ENCODE results near the gene TMEM63B.

Gene TMEM63B

DNA sequence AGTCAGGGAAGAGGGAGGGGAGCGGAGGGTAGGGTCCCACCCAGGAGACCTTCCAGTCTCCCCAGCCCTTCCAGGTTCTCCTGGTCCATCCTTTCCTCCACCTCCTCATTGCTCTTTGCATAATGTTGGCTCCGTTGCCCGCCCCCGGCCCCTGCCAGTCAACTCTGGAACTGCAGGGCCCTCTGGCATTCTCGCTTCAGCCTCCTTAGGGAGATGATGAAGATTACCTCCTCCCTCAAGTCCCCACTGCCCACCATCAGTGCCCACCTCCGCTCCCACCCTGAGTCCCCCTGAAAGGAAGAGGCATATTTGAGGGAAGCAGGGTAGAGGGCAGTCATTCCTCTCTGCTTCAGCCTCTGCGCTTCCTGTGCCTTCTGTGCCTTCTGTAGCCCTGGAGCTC is 8.5 kb downstream of the TMEM63B start:
- H4K91ac ChIP-seq (ENCODE audit: low read depth, low read length, poor library complexity) = no peak overlapping the region
- peaks cover 3% of the 10 kb centered on the region for H3K79me1 ChIP-seq (ENCODE audit: low read depth, low read length)
- H2AK5ac ChIP-seq (ENCODE audit: low read depth, low read length) = no peak overlapping the region
- H4K8ac ChIP-seq (ENCODE audit: low read depth, low read length) = no peak overlapping the region
- no peak overlapping the region for H2AFZ ChIP-seq (ENCODE audit: low read length)
- H3K27ac ChIP-seq (replicated peaks; ENCODE audit: low read length) = no peak overlapping the region
- peaks cover 9 to 37% of the 10 kb centered on the region in 2 donors for H3K4me1 ChIP-seq (ENCODE audit: control insufficient read depth in 2 of 2, insufficient read depth in 1 of 2, low read depth in 1 of 2, low read length in 2 of 2)
- no peak overlapping the region for H3K9ac ChIP-seq (ENCODE audit: low read depth, low read length, poor library complexity)
- no peak overlapping the region for H2BK5ac ChIP-seq (ENCODE audit: low read length)
- H3K4me2 ChIP-seq (ENCODE audit: insufficient read depth, low read length, poor library complexity, severe bottlenecking) = no peak overlapping the region
- no CpG with 5 or more reads among the region's 7 CpGs for WGBS, 2 donors (ENCODE audit: extremely low coverage in 2 of 2, insufficient read length in 2 of 2, insufficient replicate concordance in 1 of 2)
- H2BK15ac ChIP-seq (ENCODE audit: low read length) = no peak overlapping the region
- no peaks in the 10 kb centered on the region for H3K27me3 ChIP-seq (ENCODE audit: control insufficient read depth in 3 of 3, insufficient read depth in 3 of 3, low read depth in 1 of 3, low read length in 3 of 3)
- H2BK12ac ChIP-seq (ENCODE audit: low read length) = no peak overlapping the region
- H3K4me3 ChIP-seq (ENCODE audit: low read length in 2 of 2) = no peak overlapping the region
- peaks cover 18 to 29% of the 10 kb centered on the region in 2 donors for H3K36me3 ChIP-seq (replicated peaks in 1 of 2; ENCODE audit: control insufficient read depth in 2 of 2, insufficient read depth in 2 of 2, low read length in 2 of 2)
- no peak for DNase-seq (ENCODE audit: low spot score)
- H2BK120ac ChIP-seq (ENCODE audit: low read depth, low read length) = no peak overlapping the region
- no peak overlapping the region for H3K18ac ChIP-seq (ENCODE audit: low read length)
- peaks cover 0 to 2% of the 10 kb centered on the region in 2 donors for H3K9me3 ChIP-seq (replicated peaks in 1 of 2; ENCODE audit: control insufficient read depth in 2 of 2, insufficient read depth in 1 of 2, low read depth in 1 of 2, low read length in 2 of 2)
- no peak overlapping the region for H3K4ac ChIP-seq (ENCODE audit: low read length)
- no peak overlapping the region for H3K23ac ChIP-seq (ENCODE audit: low read depth, low read length, poor library complexity)
- no peak overlapping the region for H3K14ac ChIP-seq (ENCODE audit: low read length)

GRCh38 chr6:44138717-44139350 is 11.5 kb downstream of the TMEM63B start:
- no CpG with 5 or more reads among the region's 6 CpGs for WGBS, 2 donors (ENCODE audit: extremely low coverage in 2 of 2, insufficient read length in 2 of 2, insufficient replicate concordance in 1 of 2)
- peak overlapping the region; percentile 47 for H2AK5ac ChIP-seq (ENCODE audit: low read depth, low read length)
- peak overlapping the region; percentile 61 for H2BK15ac ChIP-seq (ENCODE audit: low read length)
- no peak overlapping the region for H3K4ac ChIP-seq (ENCODE audit: low read length)
- H2AFZ ChIP-seq (ENCODE audit: low read length) = no peak overlapping the region
- peaks cover 2 to 26% of the 10 kb centered on the region in 2 donors for H3K4me1 ChIP-seq (ENCODE audit: control insufficient read depth in 2 of 2, insufficient read depth in 1 of 2, low read depth in 1 of 2, low read length in 2 of 2)
- no peak for DNase-seq (ENCODE audit: low spot score)
- no peaks in the 10 kb centered on the region for H3K27me3 ChIP-seq (ENCODE audit: control insufficient read depth in 3 of 3, insufficient read depth in 3 of 3, low read depth in 1 of 3, low read length in 3 of 3)
- H3K4me3 ChIP-seq (ENCODE audit: low read length in 2 of 2) = no peak overlapping the region
- peak overlapping the region; percentile 39 for H3K23ac ChIP-seq (ENCODE audit: low read depth, low read length, poor library complexity)
- peak overlapping the region; percentile 89 for H3K9ac ChIP-seq (ENCODE audit: low read depth, low read length, poor library complexity)
- peaks cover 0 to 2% of the 10 kb centered on the region in 2 donors for H3K9me3 ChIP-seq (replicated peaks in 1 of 2; ENCODE audit: control insufficient read depth in 2 of 2, insufficient read depth in 1 of 2, low read depth in 1 of 2, low read length in 2 of 2)
- peak overlapping the region; percentile 95 for H3K18ac ChIP-seq (ENCODE audit: low read length)
- peak overlapping the region; percentile 62 for H2BK5ac ChIP-seq (ENCODE audit: low read length)
- H3K4me2 ChIP-seq (ENCODE audit: insufficient read depth, low read length, poor library complexity, severe bottlenecking) = no peak overlapping the region
- H3K14ac ChIP-seq (ENCODE audit: low read length) = peak overlapping the region; percentile 73
- H2BK120ac ChIP-seq (ENCODE audit: low read depth, low read length) = no peak overlapping the region
- H2BK12ac ChIP-seq (ENCODE audit: low read length) = no peak overlapping the region
- no peak overlapping the region for H4K91ac ChIP-seq (ENCODE audit: low read depth, low read length, poor library complexity)
- peak overlapping the region; percentile 67 for H3K27ac ChIP-seq (replicated peaks; ENCODE audit: low read length)
- H4K8ac ChIP-seq (ENCODE audit: low read depth, low read length) = no peak overlapping the region
- peaks cover 28 to 41% of the 10 kb centered on the region in 2 donors for H3K36me3 ChIP-seq (replicated peaks in 1 of 2; ENCODE audit: control insufficient read depth in 2 of 2, insufficient read depth in 2 of 2, low read length in 2 of 2)
- H3K79me1 ChIP-seq (ENCODE audit: low read depth, low read length) = peaks cover 5% of the 10 kb centered on the region

GRCh38 chr6:44139351-44139743 is 12.0 kb downstream of the TMEM63B start:
- H3K18ac ChIP-seq (ENCODE audit: low read length) = peak overlapping the region; percentile 66
- peaks cover 28 to 45% of the 10 kb centered on the region in 2 donors for H3K36me3 ChIP-seq (replicated peaks in 1 of 2; ENCODE audit: control insufficient read depth in 2 of 2, insufficient read depth in 2 of 2, low read length in 2 of 2)
- peak overlapping the region; percentile 44 for H3K23ac ChIP-seq (ENCODE audit: low read depth, low read length, poor library complexity)
- WGBS, 2 donors (ENCODE audit: extremely low coverage in 2 of 2, insufficient read length in 2 of 2, insufficient replicate concordance in 1 of 2) = no CpG with 5 or more reads among the region's 10 CpGs
- H2BK12ac ChIP-seq (ENCODE audit: low read length) = no peak overlapping the region
- peaks cover 5% of the 10 kb centered on the region for H3K79me1 ChIP-seq (ENCODE audit: low read depth, low read length)
- H2AFZ ChIP-seq (ENCODE audit: low read length) = no peak overlapping the region
- H4K91ac ChIP-seq (ENCODE audit: low read depth, low read length, poor library complexity) = no peak overlapping the region
- peak overlapping the region; percentile 63 for H3K9ac ChIP-seq (ENCODE audit: low read depth, low read length, poor library complexity)
- no peak overlapping the region for H2BK15ac ChIP-seq (ENCODE audit: low read length)
- H2BK120ac ChIP-seq (ENCODE audit: low read depth, low read length) = peak overlapping the region; percentile 65
- H3K4me3 ChIP-seq (ENCODE audit: low read length in 2 of 2) = peak overlapping the region in 1 of 2 donors; percentile 14
- H4K8ac ChIP-seq (ENCODE audit: low read depth, low read length) = peak overlapping the region; percentile 19
- peak overlapping the region; percentile 47 for H2AK5ac ChIP-seq (ENCODE audit: low read depth, low read length)
- H3K4ac ChIP-seq (ENCODE audit: low read length) = no peak overlapping the region
- no peak overlapping the region for H3K14ac ChIP-seq (ENCODE audit: low read length)
- H2BK5ac ChIP-seq (ENCODE audit: low read length) = peak overlapping the region; percentile 62
- H3K4me2 ChIP-seq (ENCODE audit: insufficient read depth, low read length, poor library complexity, severe bottlenecking) = no peak overlapping the region
- H3K27ac ChIP-seq (replicated peaks; ENCODE audit: low read length) = peak overlapping the region; percentile 7
- DNase-seq (ENCODE audit: low spot score) = no peak
- H3K27me3 ChIP-seq (ENCODE audit: control insufficient read depth in 3 of 3, insufficient read depth in 3 of 3, low read depth in 1 of 3, low read length in 3 of 3) = no peaks in the 10 kb centered on the region
- H3K9me3 ChIP-seq (replicated peaks in 1 of 2; ENCODE audit: control insufficient read depth in 2 of 2, insufficient read depth in 1 of 2, low read depth in 1 of 2, low read length in 2 of 2) = peaks cover 0 to 2% of the 10 kb centered on the region in 2 donors
- H3K4me1 ChIP-seq (ENCODE audit: control insufficient read depth in 2 of 2, insufficient read depth in 1 of 2, low read depth in 1 of 2, low read length in 2 of 2) = peaks cover 0 to 22% of the 10 kb centered on the region in 2 donors

- H3K4me3 ChIP-seq (ENCODE audit: low read length in 2 of 2) = no peak overlapping the region
- peaks cover 2% of the 10 kb centered on the region for H3K79me1 ChIP-seq (ENCODE audit: low read depth, low read length)
- H3K4me1 ChIP-seq (ENCODE audit: control insufficient read depth in 2 of 2, insufficient read depth in 1 of 2, low read depth in 1 of 2, low read length in 2 of 2) = peaks cover 0 to 12% of the 10 kb centered on the region in 2 donors
- no peaks in the 10 kb centered on the region for H3K27me3 ChIP-seq (ENCODE audit: control insufficient read depth in 3 of 3, insufficient read depth in 3 of 3, low read depth in 1 of 3, low read length in 3 of 3)
- H3K14ac ChIP-seq (ENCODE audit: low read length) = no peak overlapping the region
- H2BK12ac ChIP-seq (ENCODE audit: low read length) = no peak overlapping the region
- H4K91ac ChIP-seq (ENCODE audit: low read depth, low read length, poor library complexity) = no peak overlapping the region
- H3K9ac ChIP-seq (ENCODE audit: low read depth, low read length, poor library complexity) = no peak overlapping the region
- H2BK120ac ChIP-seq (ENCODE audit: low read depth, low read length) = no peak overlapping the region
- no peak overlapping the region for H2BK5ac ChIP-seq (ENCODE audit: low read length)
- no peaks in the 10 kb centered on the region for H3K9me3 ChIP-seq (replicated peaks in 1 of 2; ENCODE audit: control insufficient read depth in 2 of 2, insufficient read depth in 1 of 2, low read depth in 1 of 2, low read length in 2 of 2)
- no peak overlapping the region for H3K27ac ChIP-seq (replicated peaks; ENCODE audit: low read length)
- no peak overlapping the region for H3K23ac ChIP-seq (ENCODE audit: low read depth, low read length, poor library complexity)
- H2BK15ac ChIP-seq (ENCODE audit: low read length) = no peak overlapping the region
- no CpG with 5 or more reads among the region's 1 CpG for WGBS, 2 donors (ENCODE audit: extremely low coverage in 2 of 2, insufficient read length in 2 of 2, insufficient replicate concordance in 1 of 2)
- no peak overlapping the region for H3K4ac ChIP-seq (ENCODE audit: low read length)
- H3K18ac ChIP-seq (ENCODE audit: low read length) = no peak overlapping the region
- H2AK5ac ChIP-seq (ENCODE audit: low read depth, low read length) = no peak overlapping the region
- H3K4me2 ChIP-seq (ENCODE audit: insufficient read depth, low read length, poor library complexity, severe bottlenecking) = no peak overlapping the region
- DNase-seq (ENCODE audit: low spot score) = no peak
- no peak overlapping the region for H4K8ac ChIP-seq (ENCODE audit: low read depth, low read length)
- no peak overlapping the region for H2AFZ ChIP-seq (ENCODE audit: low read length)
- peaks cover 37 to 49% of the 10 kb centered on the region in 2 donors for H3K36me3 ChIP-seq (replicated peaks in 1 of 2; ENCODE audit: control insufficient read depth in 2 of 2, insufficient read depth in 2 of 2, low read length in 2 of 2)
Observed at GRCh38 chr6:44142835-44143234, 15.5 kb downstream of the TMEM63B start.
